Non-pigmented ciliary epithelial cell (primary cell): Measurements from ENCODE around the gene TP53I11.

Experiments
- DNase-seq: peaks from one replicate; pipeline ENCODE4 v3.0.0-alpha.2; 2010; ENCODE audit warnings: low read depth

Gene TP53I11

DNA sequence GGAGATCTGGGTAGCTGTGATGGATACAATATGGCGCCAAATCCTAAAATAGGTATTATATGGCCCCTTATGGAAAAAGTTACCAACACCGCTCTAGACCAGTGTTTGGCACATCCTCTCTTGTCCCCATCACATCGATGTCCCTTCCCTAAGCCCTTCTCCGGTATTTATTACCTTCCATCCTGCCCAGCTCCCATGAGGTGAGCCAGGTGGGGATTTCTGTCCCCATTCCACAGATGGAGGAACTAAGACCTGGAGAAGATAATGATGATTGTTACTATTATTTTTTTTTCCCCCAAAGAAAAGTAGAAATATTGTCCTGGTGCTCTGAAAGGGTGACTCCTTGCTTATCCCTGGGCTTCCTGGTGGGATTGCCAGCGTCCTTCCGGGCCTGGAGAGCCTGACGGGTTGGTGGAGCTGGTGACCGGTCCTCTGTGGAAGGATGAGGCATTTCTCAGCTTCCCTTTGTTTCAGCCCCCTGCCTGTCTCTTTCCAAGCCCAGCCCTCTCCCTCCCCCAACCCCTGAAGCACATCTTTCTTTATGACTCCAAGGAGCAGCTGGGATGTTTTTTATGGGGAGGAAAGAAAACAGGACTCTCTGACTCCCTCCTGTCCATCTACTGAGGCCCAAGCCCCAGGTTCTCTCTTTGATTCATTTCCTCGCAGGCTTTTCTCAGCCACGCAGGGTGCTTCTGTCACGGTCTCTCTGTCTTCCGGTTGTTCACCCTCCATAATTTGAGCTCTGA lies 65.4 kb downstream of the TP53I11 start:
- DNase-seq: no peak

DNA sequence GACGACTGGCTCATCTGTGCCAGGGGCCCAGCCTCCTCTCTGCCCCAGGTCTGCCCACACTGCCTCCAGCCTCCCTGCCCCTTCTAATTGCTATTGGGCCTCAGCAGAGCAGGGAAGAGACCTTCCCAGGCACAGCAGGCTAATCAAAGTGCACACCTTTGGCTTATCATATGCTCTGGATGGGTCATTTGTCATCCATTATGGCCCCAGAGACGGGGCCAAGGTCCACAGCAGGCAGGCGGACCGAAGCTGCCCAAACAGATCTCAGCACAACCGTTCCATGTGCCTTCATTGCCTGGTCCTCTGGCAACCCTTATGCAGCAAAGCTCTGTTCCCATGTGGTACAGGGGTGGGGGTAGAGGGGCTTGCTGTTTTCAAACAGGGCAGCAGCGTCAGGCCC lies 66.6 kb downstream of the TP53I11 start:
- DNase-seq: no peak

DNA sequence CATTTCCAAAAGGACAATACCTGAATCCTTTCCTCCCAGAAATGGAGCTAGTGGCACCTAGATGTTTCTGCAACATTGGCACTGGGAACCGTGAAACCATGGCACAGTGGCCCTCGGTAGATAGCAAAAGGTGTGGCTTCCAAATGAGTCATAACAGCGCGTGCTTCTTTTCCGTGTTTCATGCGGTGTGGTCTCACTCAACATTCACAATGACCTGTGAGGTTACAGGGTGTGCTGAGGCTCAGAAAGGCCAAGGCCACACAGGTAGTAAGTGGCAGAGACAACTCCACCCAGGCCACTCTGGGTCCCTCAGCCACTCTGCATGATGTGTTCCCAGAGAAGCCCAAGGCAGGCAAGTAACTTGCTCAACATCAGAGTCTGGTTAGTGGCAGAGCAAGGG lies 67.4 kb downstream of the TP53I11 start:
- DNase-seq: no peak
